K562 treated with DMSO at 1 percent for 48 hours (cell line): ENCODE results near the gene MYD88. TPM values are rescaled to one million over a fixed set of nuclear protein-coding genes. Genes with fewer than 3 reads are reported as not detected.

Source experiments
- total RNA-seq: library from RNA; unstranded; fragments of 300-600 nt; gene quantifications from 2 replicates; pipeline ENCODE4 v1.2.3, GENCODE V29; 2022; ENCODE audit warnings: low replicate concordance; ENCODE audit errors: extremely low read depth

MYD88 gene
- total RNA-seq = 365 TPM in 1 of 2 replicates, not detected in the other

GRCh38 chr3:38138349-38139190, at the start of gene MYD88:
MYD88 (plus strand) TSS chr3:38138661; CDS start chr3:38138701, 40 bp downstream.

GRCh38 chr3:38136777-38137614, 1.5 kb upstream of the MYD88 start, which contains the start of gene ACAA1:
ACAA1 (minus strand) TSS chr3:38137127; CDS start chr3:38137035, 92 bp downstream.

GRCh38 chr3:38164952-38165721, 26.7 kb downstream of the MYD88 start, which contains the start of gene OXSR1:
OXSR1 (plus strand) TSS chr3:38165537; CDS start chr3:38165877, 340 bp downstream.

Other genes with a start within 250 kb of the MYD88 start
- gene VILL, start 147.9 kb upstream of the MYD88 start, total RNA-seq = not detected in 2 replicates
- not detected in 2 replicates for gene PLCD1, start 109.0 kb upstream of the MYD88 start, total RNA-seq
- not detected in 2 replicates for gene DLEC1, start 99.5 kb upstream of the MYD88 start, total RNA-seq
- not detected in 2 replicates for gene ACAA1, start 1.5 kb upstream of the MYD88 start, total RNA-seq
- gene OXSR1, start 26.9 kb downstream of the MYD88 start, total RNA-seq = not detected in 2 replicates
- not detected in 2 replicates for gene SLC22A13, start 127.2 kb downstream of the MYD88 start, total RNA-seq
- not detected in 2 replicates for gene SLC22A14, start 143.6 kb downstream of the MYD88 start, total RNA-seq
- gene XYLB, start 208.1 kb downstream of the MYD88 start, total RNA-seq = not detected in 2 replicates